ENCODE results near the gene STKLD1.
"Not testable (repeated sequence)": the region's sequence is repeated elsewhere in the genome, so short reads cannot be mapped to it uniquely, and the experiment has no call there.

STKLD1 gene

DNA sequence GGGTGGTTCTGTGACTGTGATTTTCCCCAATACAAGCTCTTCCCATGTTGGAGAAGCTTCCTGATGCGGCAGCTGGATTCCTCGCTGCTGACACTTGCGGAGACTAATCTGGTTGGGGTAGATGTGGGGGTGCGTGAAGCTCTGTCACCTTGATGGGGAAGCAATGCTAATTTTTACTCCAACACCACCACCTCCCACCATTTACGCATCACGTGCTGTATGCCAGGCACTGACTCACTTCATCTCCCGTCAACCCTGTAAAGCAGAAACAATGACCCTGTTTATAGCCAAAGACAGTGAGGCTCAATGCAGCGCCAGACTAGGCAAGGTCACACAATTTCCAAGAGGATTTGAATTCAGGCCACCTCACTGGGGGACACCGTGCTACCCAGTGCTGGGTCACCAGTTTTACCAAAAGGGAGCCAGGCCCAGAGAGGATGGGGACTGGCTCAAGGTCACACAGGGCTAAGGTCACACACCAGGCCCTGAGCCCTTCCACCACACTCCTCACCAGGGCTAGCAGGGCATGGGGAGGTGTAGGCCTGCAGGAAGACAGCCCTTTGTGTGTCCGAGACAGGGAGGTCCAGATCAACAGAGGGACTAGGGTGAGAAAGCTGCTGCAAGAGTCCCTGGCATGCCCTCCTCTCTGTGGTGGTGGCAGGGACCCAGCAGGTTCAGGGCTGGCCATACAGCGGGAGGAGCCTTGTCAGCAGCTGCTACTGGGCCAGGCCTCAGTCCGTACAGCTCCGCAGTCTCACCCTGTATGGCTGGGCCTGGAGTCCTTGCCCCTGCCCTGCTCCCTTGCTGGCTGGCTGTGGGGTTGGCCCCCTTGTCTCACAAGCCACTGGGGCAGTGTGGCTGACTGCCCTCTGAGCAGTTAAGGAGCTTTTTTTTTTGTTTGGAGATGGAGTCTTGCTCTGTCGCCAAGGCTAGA, 3.3 kb downstream of the STKLD1 start:
- Mint-ChIP-seq H3K36me3 (ENCODE audit: low read depth) (peaks cover 3% of the 10 kb centered on the region), H3K4me3 (no peak overlapping the region), H3K9me3 (no peaks in the 10 kb centered on the region), H3K27me3 (ENCODE audit: low read depth) (no peaks in the 10 kb centered on the region), H3K27ac (no peak overlapping the region), H3K4me1 (ENCODE audit: low read depth) (peaks cover 4% of the 10 kb centered on the region)

DNA sequence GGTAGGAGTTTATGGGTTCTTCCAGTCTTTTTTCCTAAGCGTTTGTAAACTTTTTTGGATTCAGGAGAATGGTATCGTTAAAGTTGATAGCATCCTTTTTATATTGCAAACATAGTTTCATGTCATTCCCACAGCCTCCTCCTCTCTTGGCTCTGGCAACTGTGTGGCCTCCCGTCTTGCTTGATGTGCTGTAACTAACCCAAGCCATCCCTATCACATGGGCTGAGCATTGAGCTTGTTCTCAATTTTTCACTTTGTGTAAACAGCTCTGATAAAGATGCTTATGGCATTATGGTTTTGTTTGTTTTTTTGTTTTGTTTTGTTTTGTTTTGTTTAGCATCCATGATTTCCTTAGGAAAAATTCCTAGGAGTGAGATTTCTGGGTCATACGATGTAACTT, 4.6 kb downstream of the STKLD1 start:
- Mint-ChIP-seq H3K36me3 (ENCODE audit: low read depth) (no peaks in the 10 kb centered on the region), H3K9me3 (no peaks in the 10 kb centered on the region), H3K27me3 (ENCODE audit: low read depth) (no peaks in the 10 kb centered on the region), H3K4me1 (ENCODE audit: low read depth) (no peaks in the 10 kb centered on the region), H3K4me3 (no peak overlapping the region), H3K27ac (no peak overlapping the region)

DNA sequence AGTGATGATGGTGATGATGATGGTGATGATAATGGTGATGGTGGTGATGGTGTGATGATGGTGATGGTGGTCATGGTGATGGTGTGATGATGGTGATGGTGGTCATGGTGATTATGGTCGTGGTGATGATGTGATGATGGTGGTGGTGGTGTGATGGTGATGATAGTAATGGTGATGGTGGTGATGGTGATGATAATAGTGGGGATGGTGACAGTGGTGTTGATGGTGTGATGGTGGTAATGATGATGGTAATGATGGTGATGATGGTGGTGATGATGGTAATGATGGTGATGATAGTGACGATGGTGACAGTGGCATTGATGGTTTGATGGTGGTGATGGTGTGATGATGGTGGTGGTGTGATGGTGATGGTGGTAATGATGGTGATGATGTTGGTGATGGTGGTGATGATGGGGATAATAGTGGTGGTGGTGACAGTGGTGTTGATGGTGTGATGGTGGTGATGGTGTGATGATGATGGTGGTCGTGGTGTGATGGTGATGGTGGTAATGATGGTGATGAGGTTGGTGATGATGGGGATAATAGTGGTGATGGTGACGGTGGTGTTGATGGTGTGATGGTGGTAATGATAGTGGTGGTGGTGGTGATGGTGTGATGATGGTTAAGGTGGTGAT, 6.5 kb downstream of the STKLD1 start:
- Mint-ChIP-seq H3K4me3 (no peak overlapping the region), H3K27me3 (ENCODE audit: low read depth) (no peaks in the 10 kb centered on the region), H3K27ac (no peak overlapping the region), H3K9me3 (no peaks in the 10 kb centered on the region), H3K36me3 (ENCODE audit: low read depth) (no peaks in the 10 kb centered on the region), H3K4me1 (ENCODE audit: low read depth) (no peaks in the 10 kb centered on the region)

DNA sequence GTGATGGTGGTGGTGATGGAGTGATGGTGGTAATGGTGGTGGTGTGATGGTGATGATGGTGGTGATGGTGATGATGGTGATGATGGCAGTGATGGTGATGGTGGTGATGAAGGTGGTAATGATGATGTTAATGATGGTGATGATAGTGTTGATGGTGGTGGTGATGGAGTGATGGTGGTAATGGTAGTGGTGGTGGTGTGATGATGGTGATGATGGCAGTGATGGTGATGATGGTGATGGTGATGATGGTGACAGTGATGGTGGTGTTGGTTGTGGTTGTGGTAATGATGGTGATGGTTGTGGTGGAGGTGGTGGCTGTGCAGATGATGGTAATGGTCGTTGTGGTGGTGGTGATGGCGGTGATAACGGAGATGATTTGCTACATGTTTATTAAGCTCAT, 7.3 kb downstream of the STKLD1 start:
- no peaks in the 10 kb centered on the region for H3K36me3 Mint-ChIP-seq (ENCODE audit: low read depth)
- H3K4me1 Mint-ChIP-seq (ENCODE audit: low read depth): no peaks in the 10 kb centered on the region
- no peak overlapping the region for H3K4me3 Mint-ChIP-seq
- no peaks in the 10 kb centered on the region for H3K9me3 Mint-ChIP-seq
- H3K27me3 Mint-ChIP-seq (ENCODE audit: low read depth): no peaks in the 10 kb centered on the region
- no peak overlapping the region for H3K27ac Mint-ChIP-seq

DNA sequence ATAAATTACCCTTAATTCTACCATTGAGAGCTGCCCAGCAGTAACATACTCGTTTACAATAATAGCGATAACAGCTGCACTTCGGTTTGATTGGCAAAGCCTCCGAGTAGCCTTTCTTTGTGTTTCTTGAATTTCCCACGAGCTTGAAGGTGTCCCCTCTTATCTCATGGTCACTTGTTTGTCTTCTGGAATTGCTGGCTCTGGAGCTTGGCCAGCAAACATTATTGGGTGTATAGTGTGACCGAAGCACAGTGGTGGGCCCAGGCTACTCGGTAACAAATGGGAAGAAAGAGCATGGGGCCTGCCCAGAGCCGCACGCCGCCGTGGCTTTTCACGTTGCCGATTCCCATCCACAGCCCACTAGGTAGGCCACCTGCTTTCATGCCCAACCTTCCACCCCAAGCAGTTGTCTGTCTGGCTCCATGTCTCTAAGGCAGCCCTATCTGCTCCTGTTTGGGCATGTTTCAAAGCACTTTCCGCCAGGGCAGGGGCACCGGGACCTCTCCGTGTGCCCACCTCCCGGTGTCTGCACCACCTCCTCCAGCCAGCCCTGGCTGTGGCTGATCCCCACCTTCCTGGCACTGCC, 8.7 kb downstream of the STKLD1 start:
- H3K27ac Mint-ChIP-seq: no peak overlapping the region
- H3K4me3 Mint-ChIP-seq: no peak overlapping the region
- no peaks in the 10 kb centered on the region for H3K27me3 Mint-ChIP-seq (ENCODE audit: low read depth)
- H3K36me3 Mint-ChIP-seq (ENCODE audit: low read depth): no peaks in the 10 kb centered on the region
- no peaks in the 10 kb centered on the region for H3K4me1 Mint-ChIP-seq (ENCODE audit: low read depth)
- H3K9me3 Mint-ChIP-seq: no peaks in the 10 kb centered on the region

DNA sequence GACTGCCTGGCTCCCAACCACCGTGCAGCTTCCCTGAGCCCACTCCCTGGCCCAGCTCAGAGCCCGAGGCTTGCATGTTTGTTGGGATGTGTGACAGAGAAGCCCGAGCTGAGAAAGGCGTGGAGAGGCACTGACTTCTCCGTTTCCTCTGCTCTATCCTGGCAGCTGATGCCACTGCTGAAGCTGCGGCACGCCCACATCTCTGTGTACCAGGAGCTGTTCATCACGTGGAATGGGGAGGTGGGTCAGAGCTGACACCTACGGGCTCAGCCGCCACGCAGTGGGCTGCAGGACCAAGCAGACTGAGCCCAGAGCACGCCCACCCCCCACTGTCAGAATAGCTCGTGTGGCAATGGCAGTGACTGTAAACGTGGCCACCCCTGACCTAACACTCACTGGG, 9.3 kb downstream of the STKLD1 start:
- Mint-ChIP-seq H3K36me3 (ENCODE audit: low read depth) (no peaks in the 10 kb centered on the region), H3K4me1 (ENCODE audit: low read depth) (no peaks in the 10 kb centered on the region), H3K4me3 (no peak overlapping the region), H3K27ac (no peak overlapping the region), H3K27me3 (ENCODE audit: low read depth) (no peaks in the 10 kb centered on the region), H3K9me3 (no peaks in the 10 kb centered on the region)

DNA sequence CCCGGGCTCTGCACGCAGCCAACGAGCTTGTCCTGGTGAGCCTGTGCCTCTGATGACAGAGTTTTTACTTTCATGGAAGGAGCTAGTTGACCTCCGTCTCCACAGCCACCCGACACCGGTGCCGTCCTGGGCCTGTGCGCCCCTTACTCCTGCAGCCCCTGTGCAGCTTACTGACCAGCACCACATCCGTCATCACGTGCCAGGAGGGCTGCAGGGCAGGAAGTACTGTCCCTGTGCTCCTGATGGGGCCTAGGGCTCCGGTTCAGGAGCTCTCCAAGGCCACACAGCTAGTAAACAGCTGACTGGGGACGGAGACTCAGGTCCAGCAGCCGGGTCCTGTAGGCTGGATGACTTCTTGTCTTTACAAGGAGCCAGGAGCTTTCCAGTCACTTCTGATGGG, 10.2 kb downstream of the STKLD1 start:
- Mint-ChIP-seq H3K36me3 (ENCODE audit: low read depth) (no peaks in the 10 kb centered on the region), H3K4me1 (ENCODE audit: low read depth) (no peaks in the 10 kb centered on the region), H3K9me3 (no peaks in the 10 kb centered on the region), H3K27me3 (ENCODE audit: low read depth) (no peaks in the 10 kb centered on the region), H3K4me3 (no peak overlapping the region), H3K27ac (no peak overlapping the region)

DNA sequence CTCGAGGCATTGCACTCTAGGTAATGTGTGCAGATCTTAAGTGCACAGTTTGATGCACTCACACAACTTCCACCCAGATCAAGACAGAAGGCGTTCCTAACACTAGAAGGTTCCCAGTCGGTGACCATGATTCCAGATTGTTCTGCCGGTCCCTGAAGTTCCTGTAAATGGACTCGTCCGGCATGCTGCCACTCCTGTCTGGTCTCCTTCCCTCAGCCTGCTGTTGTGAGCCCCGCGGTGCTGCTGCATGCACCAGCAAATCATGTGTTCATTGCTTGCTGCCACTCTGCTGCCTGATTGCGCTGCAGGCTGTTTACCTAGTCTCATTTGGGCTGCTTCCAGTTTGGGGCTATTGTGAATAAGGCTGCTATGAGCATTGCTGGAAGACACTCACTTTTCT, 11.5 kb downstream of the STKLD1 start:
- no peaks in the 10 kb centered on the region for H3K36me3 Mint-ChIP-seq (ENCODE audit: low read depth)
- H3K9me3 Mint-ChIP-seq: no peaks in the 10 kb centered on the region

DNA sequence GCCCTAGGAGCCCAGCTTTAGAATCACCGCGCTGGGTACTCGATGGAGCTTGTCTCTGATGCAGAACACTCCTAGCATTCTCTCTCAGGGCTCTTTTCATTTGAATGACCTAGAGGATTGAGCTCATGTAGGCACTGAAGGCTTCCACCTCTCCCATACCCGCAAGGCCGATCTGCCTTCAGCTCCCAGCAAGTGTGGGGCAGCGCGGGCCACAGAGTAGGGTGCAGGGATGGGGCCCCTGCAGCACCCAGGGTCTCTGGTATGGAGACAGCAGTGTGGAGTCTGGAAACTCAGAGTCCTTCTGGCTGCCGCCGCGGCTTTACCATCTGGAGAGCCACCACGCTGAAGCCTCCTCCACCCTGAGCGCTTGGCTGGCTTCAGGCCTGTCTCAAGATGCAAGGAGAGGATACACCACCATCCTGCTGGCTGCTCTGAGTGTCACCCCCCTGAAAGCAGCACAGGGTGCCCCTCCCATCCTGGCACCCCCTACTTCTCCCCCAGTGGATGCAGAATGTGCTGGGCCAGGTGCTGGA, 12.9 kb downstream of the STKLD1 start:
- Mint-ChIP-seq H3K36me3 (ENCODE audit: low read depth) (no peaks in the 10 kb centered on the region), H3K4me3 (no peak overlapping the region), H3K9me3 (no peaks in the 10 kb centered on the region), H3K4me1 (ENCODE audit: low read depth) (no peaks in the 10 kb centered on the region), H3K27me3 (ENCODE audit: low read depth) (no peaks in the 10 kb centered on the region), H3K27ac (no peak overlapping the region)

More for the DNA sequence above, 11.5 kb downstream of the STKLD1 start:
- no peaks in the 10 kb centered on the region for H3K4me1 Mint-ChIP-seq (ENCODE audit: low read depth)
- no peak overlapping the region for H3K27ac Mint-ChIP-seq
- H3K4me3 Mint-ChIP-seq: no peak overlapping the region
- no peaks in the 10 kb centered on the region for H3K27me3 Mint-ChIP-seq (ENCODE audit: low read depth)

DNA sequence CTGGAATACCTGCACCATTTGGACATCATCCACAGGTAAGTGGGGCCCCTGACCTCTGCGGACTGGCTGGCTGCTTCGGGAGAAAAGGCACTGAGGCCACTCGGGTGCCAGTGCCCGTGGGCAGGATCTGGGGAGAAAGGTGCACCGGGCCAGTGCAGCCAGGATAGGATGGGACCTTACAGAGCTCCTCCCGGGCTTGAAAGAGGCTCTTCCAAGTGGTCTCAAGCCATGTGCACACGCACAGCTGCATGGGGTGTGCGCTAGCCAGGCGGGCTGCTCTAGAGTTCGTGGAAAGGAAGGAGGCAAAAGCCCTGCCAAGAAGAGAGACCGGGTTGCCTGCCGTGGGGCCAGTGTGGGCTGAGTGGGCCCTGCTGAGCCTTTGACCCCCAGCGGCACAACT, 13.4 kb downstream of the STKLD1 start:
- Mint-ChIP-seq H3K4me3 (no peak overlapping the region), H3K4me1 (ENCODE audit: low read depth) (no peaks in the 10 kb centered on the region), H3K27ac (no peak overlapping the region), H3K27me3 (ENCODE audit: low read depth) (no peaks in the 10 kb centered on the region), H3K36me3 (ENCODE audit: low read depth) (no peaks in the 10 kb centered on the region), H3K9me3 (no peaks in the 10 kb centered on the region)

DNA sequence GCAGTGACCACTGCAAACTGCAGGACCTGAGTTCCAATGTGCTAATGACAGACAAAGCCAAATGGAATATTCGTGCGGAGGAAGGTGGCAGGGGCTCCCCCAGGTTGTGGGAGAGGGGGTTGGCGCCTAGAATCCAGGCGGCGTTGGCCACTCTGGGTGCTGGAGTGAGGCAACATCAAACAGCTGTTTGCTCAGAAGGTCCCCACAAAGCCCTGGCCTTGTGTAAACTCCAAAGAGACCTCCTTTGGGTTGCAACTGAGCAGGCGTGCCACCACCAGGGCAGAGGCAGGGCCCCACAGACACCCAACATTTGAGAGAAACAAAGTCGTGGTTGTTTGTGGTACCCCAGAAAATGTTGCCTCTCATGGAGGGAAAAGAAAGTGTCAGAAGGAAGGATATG, 14.5 kb downstream of the STKLD1 start:
- no peak overlapping the region for H3K4me3 Mint-ChIP-seq
- H3K27me3 Mint-ChIP-seq (ENCODE audit: low read depth): no peaks in the 10 kb centered on the region
- no peaks in the 10 kb centered on the region for H3K4me1 Mint-ChIP-seq (ENCODE audit: low read depth)
- no peaks in the 10 kb centered on the region for H3K9me3 Mint-ChIP-seq
- no peaks in the 10 kb centered on the region for H3K36me3 Mint-ChIP-seq (ENCODE audit: low read depth)
- no peak overlapping the region for H3K27ac Mint-ChIP-seq

DNA sequence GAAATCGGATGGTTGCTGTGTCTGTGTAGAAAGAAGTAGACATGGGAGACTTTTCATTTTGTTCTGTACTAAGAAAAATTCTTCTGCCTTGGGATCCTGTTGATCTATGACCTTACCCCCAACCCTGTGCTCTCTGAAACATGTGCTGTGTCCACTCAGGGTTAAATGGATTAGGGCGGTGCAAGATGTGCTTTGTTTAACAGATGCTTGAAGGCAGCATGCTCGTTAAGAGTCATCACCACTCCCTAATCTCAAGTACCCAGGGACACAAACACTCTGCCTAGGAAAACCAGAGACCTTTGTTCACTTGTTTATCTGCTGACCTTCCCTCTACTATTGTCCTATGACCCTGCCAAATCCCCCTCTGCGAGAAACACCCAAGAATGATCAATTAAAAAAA, 15.3 kb downstream of the STKLD1 start:
- H3K27me3 Mint-ChIP-seq (ENCODE audit: low read depth); H3K4me1 Mint-ChIP-seq (ENCODE audit: low read depth); H3K36me3 Mint-ChIP-seq (ENCODE audit: low read depth); H3K27ac Mint-ChIP-seq; H3K9me3 Mint-ChIP-seq; H3K4me3 Mint-ChIP-seq: not testable (repeated sequence)

DNA sequence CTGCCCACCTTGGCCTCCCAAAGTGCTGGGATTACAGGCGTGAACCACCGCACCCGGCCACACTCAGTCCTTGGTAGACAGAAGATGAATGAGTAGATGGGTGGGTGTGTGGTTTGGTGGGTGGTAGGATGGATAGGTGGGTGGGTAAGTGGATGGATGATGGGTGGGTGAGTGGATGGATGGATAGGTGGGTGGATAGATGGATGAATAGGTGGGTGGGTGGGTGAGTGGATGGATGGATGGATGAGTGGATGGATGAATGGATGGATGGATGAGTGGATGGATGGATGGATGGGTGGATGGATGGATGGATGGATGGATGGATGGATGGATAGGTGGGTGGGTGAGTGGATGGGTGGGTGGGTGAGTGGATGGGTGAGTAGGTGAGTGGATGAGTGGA, 16.1 kb downstream of the STKLD1 start:
- not testable (repeated sequence) for H3K4me3 Mint-ChIP-seq; H3K36me3 Mint-ChIP-seq (ENCODE audit: low read depth)

DNA sequence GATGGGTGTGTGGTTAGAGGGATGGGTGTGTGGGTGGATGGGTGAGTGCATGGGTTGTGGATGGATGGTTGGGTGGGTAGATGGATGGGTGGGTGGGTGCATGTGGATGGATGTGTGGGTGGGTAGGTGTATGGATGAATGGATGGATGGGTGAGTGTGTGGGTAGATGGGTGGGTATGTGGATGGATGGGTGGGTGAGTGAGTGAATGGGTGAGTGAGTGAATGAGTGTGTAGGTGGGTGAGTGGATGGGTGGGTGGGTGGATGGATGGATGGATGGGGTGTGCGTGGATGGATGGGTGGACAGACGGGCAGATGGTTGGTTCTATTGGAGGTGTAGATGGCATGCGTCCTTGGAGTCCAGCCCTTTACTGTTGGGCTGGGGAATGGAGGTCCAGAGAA, 17.2 kb downstream of the STKLD1 start:
- Mint-ChIP-seq H3K9me3 (no peaks in the 10 kb centered on the region), H3K4me1 (ENCODE audit: low read depth) (no peaks in the 10 kb centered on the region), H3K27me3 (ENCODE audit: low read depth) (no peaks in the 10 kb centered on the region), H3K27ac (no peak overlapping the region), H3K36me3 (ENCODE audit: low read depth) (no peaks in the 10 kb centered on the region), H3K4me3 (no peak overlapping the region)

More for the DNA sequence above, 16.1 kb downstream of the STKLD1 start:
- not testable (repeated sequence) for H3K4me1 Mint-ChIP-seq (ENCODE audit: low read depth); H3K9me3 Mint-ChIP-seq; H3K27ac Mint-ChIP-seq; H3K27me3 Mint-ChIP-seq (ENCODE audit: low read depth)

All from T-helper 1 cell treated with Interleukin-12 subunit alpha and Interleukin-12 subunit beta and Interleukin-4 antibody, amounts not matched to agents 30 μg/mL and 1 μg/mL, for 36 hours (primary cell).